Islet precursor cell (in vitro differentiated cells): Measurements from ENCODE around the gene ANKH.

Experiments used
- DNase-seq: peaks from one replicate; pipeline ENCODE4 v3.0.0-alpha.2; 2018

The ANKH gene

GRCh38 chr5:14729448-14730385, 141.9 kb downstream of the ANKH start:
- DNase-seq = no peak

DNA sequence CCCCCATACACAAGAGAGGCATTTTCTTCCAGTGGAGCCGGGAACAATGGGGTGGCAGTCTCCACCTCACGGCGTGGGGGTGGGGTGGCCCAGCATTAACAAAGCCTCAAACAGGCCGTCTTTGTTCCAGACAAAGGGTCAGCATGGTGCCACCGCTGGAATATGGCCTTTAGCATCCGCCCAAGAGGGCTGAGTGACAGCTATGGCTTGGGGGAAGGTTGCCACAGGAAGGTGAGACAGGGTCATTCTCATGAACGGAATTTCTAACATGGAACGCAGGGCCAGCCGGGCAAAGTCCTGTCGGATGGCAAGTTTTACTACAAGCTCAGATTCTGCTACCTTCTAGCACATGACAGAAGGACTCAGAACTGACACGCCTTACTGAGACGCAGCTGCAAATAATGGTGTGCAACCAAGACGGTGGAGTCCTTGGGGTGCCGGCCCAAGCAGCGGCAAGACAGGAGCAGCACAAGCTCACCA, 143.1 kb downstream of the ANKH start:
- no peak for DNase-seq

GRCh38 chr5:14727928-14728458, 143.6 kb downstream of the ANKH start:
- DNase-seq = no peak

DNA sequence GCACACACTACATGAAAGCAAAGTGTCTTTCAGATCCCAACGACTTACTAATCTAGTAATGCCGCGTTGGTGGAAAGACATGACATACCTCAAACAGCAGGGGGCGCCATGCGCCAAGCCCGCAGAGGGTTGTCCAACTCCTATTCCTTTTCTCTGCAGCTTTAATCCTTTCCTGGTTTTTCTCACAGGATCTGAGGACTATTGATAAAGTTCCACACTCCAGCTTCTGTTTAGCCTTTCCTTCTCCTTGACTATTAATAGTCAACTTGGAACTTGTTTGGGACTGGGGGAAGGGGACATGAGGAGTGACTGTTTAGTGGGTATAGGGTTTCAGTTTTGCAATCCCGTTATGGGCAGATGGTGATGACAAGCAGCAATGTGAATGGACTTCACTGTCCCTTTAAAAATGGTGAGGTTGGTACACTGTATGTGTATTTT, 144.1 kb downstream of the ANKH start:
- DNase-seq = peak; percentile 81

DNA sequence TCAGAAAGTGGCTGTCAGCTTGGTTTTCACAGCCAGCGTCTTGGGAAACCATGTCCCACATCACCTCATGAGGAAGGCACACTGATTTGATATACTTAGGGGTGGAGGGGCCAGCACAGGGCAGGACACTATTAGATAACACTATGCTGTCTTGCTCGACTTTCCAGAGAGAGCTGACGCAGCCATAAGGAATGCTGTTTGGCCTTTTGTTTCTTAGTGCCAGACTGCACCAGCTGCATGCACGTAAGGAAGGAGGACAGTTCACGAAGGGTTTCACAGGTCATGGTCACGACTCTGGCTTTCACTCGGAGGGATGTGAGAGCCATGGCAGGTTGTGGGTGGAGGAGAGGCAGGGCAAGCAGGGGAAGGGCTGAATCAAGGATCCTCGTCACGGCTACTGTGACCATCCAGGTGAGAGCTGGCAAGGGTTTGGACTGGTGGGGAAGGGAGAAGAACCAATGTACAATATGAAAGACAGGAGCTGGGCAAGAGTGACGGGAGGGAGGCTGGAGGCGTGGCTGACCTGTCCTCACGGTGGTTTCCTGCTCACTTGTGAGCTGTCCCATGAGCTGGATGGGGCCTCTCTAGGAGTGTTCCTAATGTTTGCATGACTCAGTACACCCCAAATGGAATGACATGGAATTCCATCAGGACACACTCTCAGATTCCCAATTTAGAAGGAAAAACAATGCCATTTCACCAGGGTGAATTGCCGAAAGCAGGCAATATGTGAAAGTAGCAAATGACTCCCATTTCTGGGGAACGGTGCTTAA, 145.3 kb downstream of the ANKH start:
- peak; percentile 84 for DNase-seq

DNA sequence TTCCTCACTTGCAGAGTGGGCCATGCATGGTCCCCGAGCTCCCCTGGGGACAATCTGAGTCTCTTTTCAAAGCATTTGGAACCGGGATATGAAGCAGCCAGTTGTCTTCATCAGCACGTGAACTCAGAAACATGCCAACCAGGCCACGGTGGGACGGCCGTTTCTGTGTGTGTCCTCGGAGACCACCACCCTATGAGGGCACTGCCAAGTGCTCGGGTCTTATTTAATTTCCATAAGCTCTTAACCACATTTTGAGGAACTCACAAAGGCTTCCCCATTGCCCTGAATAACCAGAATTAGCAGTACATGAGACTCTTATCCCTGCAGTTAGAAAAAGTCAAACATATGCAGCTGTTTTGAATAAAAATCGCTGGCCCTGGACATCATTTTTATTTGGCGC, 146.9 kb downstream of the ANKH start:
- DNase-seq = no peak

- no peak for DNase-seq
Measured at GRCh38 chr5:14723701-14724132, 147.9 kb downstream of the ANKH start.

GRCh38 chr5:14722923-14723322, 148.7 kb downstream of the ANKH start:
- DNase-seq = no peak

GRCh38 chr5:14721990-14722656, 149.5 kb downstream of the ANKH start:
- DNase-seq = no peak

GRCh38 chr5:14720236-14720923, 151.2 kb downstream of the ANKH start:
- no peak for DNase-seq

- DNase-seq = no peak
Measured at GRCh38 chr5:14718778-14719177, 152.8 kb downstream of the ANKH start.

DNA sequence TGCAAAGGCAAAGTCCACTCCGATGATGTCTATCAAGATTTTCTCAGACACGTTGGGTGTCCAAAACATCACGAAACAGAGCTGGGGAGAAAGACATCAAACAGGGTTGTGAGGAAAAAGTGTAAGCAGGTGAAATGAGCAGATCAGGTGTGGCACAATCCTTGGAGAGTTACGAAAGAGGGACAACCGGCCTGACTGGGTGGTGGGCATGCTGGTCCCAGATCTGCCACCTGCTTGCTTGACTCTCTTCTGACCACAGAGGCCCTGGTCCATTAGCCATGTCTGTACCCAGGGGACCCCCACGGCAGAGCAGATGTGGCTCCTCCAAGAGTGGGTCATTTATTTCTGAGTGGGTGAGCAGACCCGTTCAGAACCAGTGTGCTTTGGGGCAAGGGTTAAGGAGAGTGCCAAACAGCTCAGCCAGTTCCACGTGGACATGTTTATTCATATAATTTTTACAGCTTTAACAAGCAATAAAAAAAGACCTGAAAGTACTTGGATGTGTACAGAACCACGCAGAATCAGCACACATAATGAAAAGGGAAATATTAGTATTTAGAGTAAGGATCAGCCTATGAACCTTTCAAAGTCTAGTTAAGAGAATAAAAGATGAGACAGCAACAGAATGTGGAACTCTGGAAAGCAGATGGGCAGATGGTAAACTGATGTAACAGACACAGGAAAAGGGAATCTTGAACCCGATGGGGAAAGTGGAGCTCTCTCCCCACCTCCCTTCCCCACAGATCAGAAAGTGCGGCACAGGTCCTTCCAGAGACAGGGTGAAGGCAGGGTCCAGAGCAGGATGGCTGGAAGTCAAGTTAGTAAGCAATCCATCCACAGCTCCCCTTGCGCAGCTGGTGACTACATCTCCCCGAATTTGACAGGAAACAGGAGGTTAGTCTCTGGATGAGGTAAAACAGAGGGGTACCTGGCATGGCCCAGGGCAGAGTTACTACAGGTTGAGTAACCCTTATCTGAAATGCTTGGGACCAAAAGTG, 154.5 kb downstream of the ANKH start:
- no peak for DNase-seq

GRCh38 chr5:14715481-14715880, 156.1 kb downstream of the ANKH start:
- DNase-seq = no peak

GRCh38 chr5:14714706-14715105, 156.9 kb downstream of the ANKH start:
- no peak for DNase-seq

DNA sequence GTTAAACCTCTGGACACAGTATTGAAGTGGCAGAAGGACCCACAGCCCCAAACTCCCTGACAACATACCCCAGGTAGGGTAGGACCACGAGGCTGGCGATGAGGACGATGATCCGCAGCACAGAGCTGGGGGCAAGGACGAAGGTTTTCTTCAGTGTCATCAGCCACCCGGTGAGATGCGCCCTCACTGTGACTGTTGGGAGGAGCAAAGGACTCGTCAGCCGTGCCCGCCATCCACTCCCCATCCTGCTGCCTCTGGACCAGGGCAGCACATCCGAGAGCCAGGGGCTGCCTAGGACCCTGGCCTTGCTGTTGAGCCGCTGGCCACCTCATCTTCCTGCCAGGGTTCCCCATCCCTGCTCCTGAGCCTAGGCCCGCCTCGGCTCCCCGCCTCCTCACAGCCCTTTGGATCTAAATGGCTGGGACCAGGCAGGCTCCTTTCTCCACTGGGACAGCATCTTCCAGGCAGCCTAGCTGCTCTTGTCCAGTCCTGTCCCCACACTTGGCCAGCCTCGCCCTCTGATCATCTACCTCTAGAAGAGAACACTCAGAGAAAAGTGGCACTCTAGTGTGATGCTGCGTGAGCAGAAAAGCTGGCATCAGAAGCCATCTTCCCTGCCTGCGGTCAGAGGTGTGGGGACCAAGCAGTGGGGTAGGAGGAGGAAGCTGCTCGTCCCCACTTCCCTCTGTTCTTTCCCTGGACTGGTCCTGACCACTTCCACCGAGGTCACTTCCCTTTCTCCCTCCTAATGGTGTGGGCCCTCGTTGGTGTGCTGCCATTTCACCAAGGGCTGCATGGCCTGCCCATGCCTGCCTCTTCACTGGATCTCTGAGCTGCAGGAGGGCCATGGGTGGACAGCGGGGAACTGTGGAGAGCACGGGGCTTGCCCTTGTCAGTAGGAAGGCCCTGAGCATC, 157.8 kb downstream of the ANKH start:
- DNase-seq = no peak

GRCh38 chr5:14712666-14713065, 158.9 kb downstream of the ANKH start:
- peak; percentile 41 for DNase-seq

DNA sequence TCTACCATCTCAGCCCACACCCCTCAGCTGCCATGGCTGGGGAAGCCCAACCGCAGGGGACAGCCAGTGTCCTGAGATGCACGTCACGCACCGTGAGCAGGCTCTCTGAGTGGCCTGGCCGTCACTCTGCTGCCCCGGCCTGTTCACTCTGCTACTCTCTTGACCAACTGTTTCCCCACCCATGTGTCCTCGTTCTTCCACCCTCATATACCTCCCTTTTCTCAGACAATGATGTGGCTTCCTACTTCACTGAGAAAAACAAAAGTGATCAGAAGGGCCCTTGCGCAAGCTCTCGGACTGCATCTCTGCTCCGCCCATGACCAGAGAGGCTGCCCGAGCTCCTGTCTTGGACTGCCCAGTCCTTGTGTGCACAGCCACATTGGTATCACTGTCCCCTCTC, 159.4 kb downstream of the ANKH start:
- DNase-seq = no peak

DNA sequence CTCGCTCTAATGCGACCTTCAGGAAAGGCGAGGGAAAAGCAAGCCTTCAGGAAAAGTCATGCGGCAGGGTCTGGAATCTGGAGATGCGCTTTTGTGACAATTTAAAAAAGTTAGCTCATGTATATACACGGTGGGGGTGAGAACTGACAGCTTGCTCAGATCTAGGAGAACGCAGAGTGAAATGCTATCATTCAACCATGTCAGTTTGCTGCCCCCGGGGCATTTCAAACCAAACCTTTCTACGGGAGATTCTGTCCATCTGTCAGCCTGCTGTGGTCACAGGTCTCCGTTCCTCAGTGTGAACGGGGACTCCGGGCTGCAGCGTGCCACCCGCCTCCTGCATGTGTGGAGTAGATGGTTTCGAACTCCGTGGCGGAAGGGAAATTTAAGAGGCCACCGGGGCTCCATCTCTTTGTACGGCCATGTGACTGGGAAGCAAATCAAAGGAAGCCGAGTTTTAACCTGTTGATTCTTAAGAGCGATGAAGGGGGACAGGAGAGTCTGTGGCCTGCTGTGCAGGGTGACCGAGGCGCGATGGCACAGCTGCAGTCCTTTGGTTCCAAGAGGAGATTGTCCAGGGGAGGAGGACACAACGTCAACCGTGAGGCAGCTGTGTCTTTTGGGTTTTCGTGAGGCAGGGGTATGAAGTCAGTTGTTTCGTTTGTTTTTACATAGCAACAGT, 161.1 kb downstream of the ANKH start:
- no peak for DNase-seq

- no peak for DNase-seq
Measured at GRCh38 chr5:14708551-14708950, 163.0 kb downstream of the ANKH start.
